K562 (cell line): ENCODE results near the gene PPT2. TPM values are rescaled to one million over a fixed set of nuclear protein-coding genes. Genes with fewer than 3 reads are reported as not detected.

ENCODE experiments used
- CHAMP1 ChIP-seq: fragments of 450-650 bp; IDR thresholded peaks from 2 replicates; pipeline ENCODE4 v1.6.1; 2016; ENCODE audit warnings: mild to moderate bottlenecking
- CREM ChIP-seq: IDR thresholded peaks from 2 replicates; pipeline ENCODE4 v1.6.1; 2014; ENCODE audit warnings: antibody characterized with exemption, low read depth
- ETS1 ChIP-seq: conservative IDR thresholded peaks from 2 replicates; pipeline ENCODE4 v1.6.1; 2011; ENCODE audit warnings: low read depth, mild to moderate bottlenecking, low read length; ENCODE audit not compliant: control insufficient read depth
- ETV1 ChIP-seq: fragments of 450-650 bp; conservative IDR thresholded peaks from 2 replicates; pipeline ENCODE4 v1.6.1; 2016; ENCODE audit warnings: missing genetic modification characterization, control low read depth, low read depth, missing compliant biosample characterization
- EZH2 ChIP-seq: IDR thresholded peaks from 2 replicates; pipeline ENCODE4 v1.6.1; 2012; ENCODE audit warnings: low read depth, mild to moderate bottlenecking, inconsistent platforms, low read length, borderline replicate concordance
- GTF2E2 ChIP-seq: fragments of 200-800 bp; sonication (Bioruptor generic); IDR thresholded peaks from 2 replicates; pipeline ENCODE4 v1.6.1; 2016; ENCODE audit warnings: missing genetic modification characterization, missing compliant biosample characterization
- KAT2B ChIP-seq: IDR thresholded peaks from one replicate; pipeline ENCODE4 v1.6.1; 2012; ENCODE audit warnings: low read depth, mild to moderate bottlenecking, control low read depth, inconsistent platforms, low read length, moderate library complexity
- KLF6 ChIP-seq: fragments of 250-450 bp; sonication (Bioruptor Pico); IDR thresholded peaks from 2 replicates; pipeline ENCODE4 v1.4.0; 2020; ENCODE audit warnings: mild to moderate bottlenecking, moderate library complexity, borderline replicate concordance
- MAZ ChIP-seq, 2 experiments: fragments of 450-650 bp in 1 of 2; sonication (generic) in 1 of 2; formaldehyde crosslinking; IDR thresholded peaks in 1 of 2; conservative IDR thresholded peaks in 1 of 2; 2 replicates each; pipeline versions ENCODE4 v1.4.0 to v1.5.0; 2020; ENCODE audit warnings: mild to moderate bottlenecking in 1 of 2, missing genetic modification reagents in 1 of 2
- MEIS2 ChIP-seq: fragments of 450-650 bp; IDR thresholded peaks from 2 replicates; pipeline ENCODE4 v1.6.1; 2014; ENCODE audit warnings: mild to moderate bottlenecking; ENCODE audit not compliant: partially characterized antibody
- NEUROD1 ChIP-seq: fragments of 150-350 bp; IDR thresholded peaks from 2 replicates; pipeline ENCODE4 v1.6.1; 2014; ENCODE audit warnings: borderline replicate concordance, low read length, low read depth; ENCODE audit not compliant: partially characterized antibody
- NR2C1 ChIP-seq, 2 experiments: fragments of 450-650 bp; IDR thresholded peaks; 2 replicates each; pipeline ENCODE4 v1.6.1; 2017; ENCODE audit warnings: mild to moderate bottlenecking in 2 of 2, antibody characterized with exemption in 1 of 2, inconsistent platforms in 1 of 2, missing compliant biosample characterization in 1 of 2, missing genetic modification characterization in 1 of 2
- RAD21 ChIP-seq, 2 experiments: fragments of 250-450 bp in 1 of 2; fragments of 450-650 bp in 1 of 2; sonication (Bioruptor Pico) in 1 of 2; formaldehyde crosslinking in 1 of 2; IDR thresholded peaks in 1 of 2; conservative IDR thresholded peaks in 1 of 2; 2 replicates each; pipeline versions ENCODE4 v1.4.0 to v1.8.0; 2020 to 2022; ENCODE audit warnings: mild to moderate bottlenecking in 2 of 2, moderate library complexity in 1 of 2
- RBBP5 ChIP-seq: fragments of 200-600 bp; sonication (generic); IDR thresholded peaks from 2 replicates; pipeline ENCODE4 v1.6.1; 2012; ENCODE audit warnings: borderline replicate concordance, mild to moderate bottlenecking, low read length, control low read depth, inconsistent platforms; ENCODE audit not compliant: insufficient read depth, poor library complexity, severe bottlenecking
- RBM14 ChIP-seq: fragments of 200-400 bp; formaldehyde crosslinking; IDR thresholded peaks from 2 replicates; pipeline ENCODE4 v1.6.1; 2018; ENCODE audit warnings: low read depth, mild to moderate bottlenecking, low read length, moderate library complexity, borderline replicate concordance; ENCODE audit not compliant: insufficient read depth
- SMARCC2 ChIP-seq: fragments of 450-650 bp; IDR thresholded peaks from 2 replicates; pipeline ENCODE4 v1.6.1; 2017; ENCODE audit warnings: antibody characterized with exemption, moderate library complexity, mild to moderate bottlenecking, low read depth
- SP1 ChIP-seq: sonication (generic); formaldehyde crosslinking; IDR thresholded peaks from 2 replicates; pipeline ENCODE4 v1.8.1; 2022; ENCODE audit warnings: mild to moderate bottlenecking, missing genetic modification reagents
- TEAD1 ChIP-seq, 2 experiments: fragments of 450-650 bp in 1 of 2; sonication (generic) in 1 of 2; formaldehyde crosslinking; IDR thresholded peaks; 2 replicates each; pipeline versions ENCODE4 v1.4.0 to v1.8.0; 2020 to 2022; ENCODE audit warnings: mild to moderate bottlenecking in 2 of 2, missing genetic modification reagents in 1 of 2
- ZC3H8 ChIP-seq: fragments of 450-650 bp; IDR thresholded peaks from 2 replicates; pipeline ENCODE4 v1.6.1; 2017
- ZNF134 ChIP-seq: fragments of 250-450 bp; sonication (Bioruptor Pico); conservative IDR thresholded peaks from 2 replicates; pipeline ENCODE4 v1.4.0; 2020
- ZNF23 ChIP-seq: fragments of 250-450 bp; sonication (Bioruptor Pico); IDR thresholded peaks from 2 replicates; pipeline ENCODE4 v1.4.0; 2020; ENCODE audit warnings: mild to moderate bottlenecking
- ZNF24 ChIP-seq: fragments of 450-650 bp; IDR thresholded peaks from 2 replicates; pipeline ENCODE4 v1.6.1; 2016
- ZNF507 ChIP-seq: conservative IDR thresholded peaks from 2 replicates; pipeline ENCODE4 v1.6.1; 2017; ENCODE audit warnings: missing genetic modification characterization, missing compliant biosample characterization
- ZNF696 ChIP-seq: fragments of 250-450 bp; sonication (Bioruptor Pico); conservative IDR thresholded peaks from 2 replicates; pipeline ENCODE4 v1.4.0; 2020; ENCODE audit warnings: mild to moderate bottlenecking, moderate library complexity
- polyA plus RNA-seq, 8 experiments: library from polyadenylated mRNA; depleted of rRNA in 4 of 8; stranded (reverse) in 5 of 8; unstranded in 3 of 8; fragments of >200 nt; fragmentation: Nextera tagmentation in 2 of 8; fragmentation: Illumina TruSeq in 1 of 8; extraction: Ambion mirVana in 2 of 8; extraction: Trizol in 1 of 8; gene quantifications; 2 replicates each; pipeline versions ENCODE4 v1.2.1 to v1.2.3, GENCODE V29; 2011 to 2014; ENCODE audit warnings: inconsistent platforms in 1 of 8, missing spikeins in 1 of 8
- total RNA-seq, 7 experiments: library from RNA; depleted of rRNA in 6 of 7; stranded (reverse); fragments of >200 nt in 6 of 7; fragmentation: Illumina TruSeq in 2 of 7; extraction: Trizol in 2 of 7; gene quantifications; 2 replicates each; pipeline versions ENCODE4 v1.2.1 to v1.2.3, GENCODE V29; 2011 to 2021; ENCODE audit warnings: low replicate concordance in 1 of 7

PPT2 gene
- total and polyA plus RNA-seq, 9 of the 15 experiments (the other 6 are each of a cell fraction or from before 2014, with no cell fraction given) = 27.4 to 98.8 (median 69.9) TPM

DNA sequence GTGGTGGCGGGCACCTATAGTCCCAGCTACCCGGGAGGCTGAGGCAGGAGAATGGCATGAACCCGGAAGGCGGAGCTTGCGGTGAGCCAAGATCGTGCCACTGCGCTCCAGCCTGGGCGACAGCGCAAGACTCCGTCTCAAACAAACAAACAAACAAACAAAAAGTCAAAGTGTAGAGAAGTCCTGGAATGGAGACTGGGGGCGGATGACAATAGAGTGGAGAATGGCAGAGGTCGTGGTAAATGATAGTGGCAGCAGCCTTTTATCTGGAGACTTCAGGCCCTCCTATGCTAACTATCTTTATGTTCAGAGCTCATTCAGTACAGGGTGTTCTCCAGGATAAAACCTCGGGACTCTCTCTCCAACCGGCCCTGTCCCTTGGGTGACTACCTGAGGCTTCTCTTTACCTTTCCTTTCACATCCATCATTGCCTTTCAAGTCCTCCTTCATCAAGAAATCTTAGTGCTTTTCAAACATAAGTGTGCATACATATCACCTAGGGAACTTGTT, 22.4 kb upstream of the PPT2 start (continued):
- 0 out of 2 replicates have a peak, but pooled peaks have one; percentile 69 for TF ChIP-seq ETS1
- TF ChIP-seq MEIS2 = peak; percentile 85
- peak; percentile 68; the same call in 1 of the 2 replicates for TF ChIP-seq NR2C1 (IDR thresholded peaks at IDR 0.05)
- peak; percentile 78 for TF ChIP-seq NR2C1 (tag; IDR thresholded peaks at IDR 0.05)
- TF ChIP-seq EZH2 = peak; percentile 82; the same call in 1 of the 2 replicates
- no peak for TF ChIP-seq ETV1 (tag)
- TF ChIP-seq MAZ (CRISPR knock-in tag; conservative IDR thresholded peaks at IDR 0.05 in 1 of 2, IDR thresholded peaks at IDR 0.05 in 1 of 2) = peak; percentile 34 to 75; a peak in 3 of 4 replicates
- TF ChIP-seq TEAD1 (CRISPR knock-in tag; IDR thresholded peaks at IDR 0.05) = peak in 1 of 2 experiments; percentile 90; a peak in 3 of 4 replicates
- TF ChIP-seq KAT2B = no peak
- peak; percentile 97 for TF ChIP-seq SMARCC2
- TF ChIP-seq RBBP5 = peak; percentile 48
- peak; percentile 72 for TF ChIP-seq CREM
- no peak for TF ChIP-seq ZNF507 (tag)
- TF ChIP-seq RAD21 (CRISPR knock-in tag; conservative IDR thresholded peaks at IDR 0.05 in 1 of 2, IDR thresholded peaks at IDR 0.05 in 1 of 2) = 0 out of 4 replicates have a peak, but pooled peaks of 1 of the 2 experiments have one; percentile 10
- TF ChIP-seq ZNF24 = peak; percentile 60; the same call in 1 of the 2 replicates
- peak; percentile 24; the same call in 1 of the 2 replicates for TF ChIP-seq SP1 (CRISPR knock-in tag)
- TF ChIP-seq GTF2E2 = no peak
- TF ChIP-seq ZNF134 (CRISPR knock-in tag) = 0 out of 2 replicates have a peak, but pooled peaks have one; percentile 16
- TF ChIP-seq ZNF23 = 0 out of 2 replicates have a peak, but pooled peaks have one; percentile 24
- no peak for TF ChIP-seq RBM14
- TF ChIP-seq KLF6 (CRISPR knock-in tag) = peak; percentile 49; the same call in 1 of the 2 replicates
- TF ChIP-seq ZC3H8 = 0 out of 2 replicates have a peak, but pooled peaks have one; percentile 59
- TF ChIP-seq CHAMP1 = peak; percentile 98
- peak; percentile 70 for TF ChIP-seq NEUROD1
- 0 out of 2 replicates have a peak, but pooled peaks have one; percentile 59 for TF ChIP-seq ZNF696 (CRISPR knock-in tag)
